HepG2 (cell line): ENCODE measurements around the gene TRPV5. TPM values are rescaled to one million over a fixed set of nuclear protein-coding genes. Genes with fewer than 3 reads are reported as not detected.

ENCODE experiments used
- ATAC-seq: fragments of 200-7000 bp; cut with Tn5 transposase; 3 replicates; pipeline ENCODE4 v1.9.1; 2020; ENCODE audit warnings: mild to moderate bottlenecking, moderate library complexity
- BruUV-seq: library from RNA; stranded (reverse); fragments of 400-500 nt; replicated peaks from 2 replicates; lab custom pipeline; 2021; lab: Mats Ljungman, UMichigan
- CTCF ChIA-PET: fragments of 300-600 bp; formaldehyde crosslinking; extraction: SDS; loops from one replicate; lab custom pipeline; 2021; ENCODE audit warnings: low total read pairs, inconsistent platforms, low intra/inter-chr PET ratio; lab: Yijun Ruan, JAX
- POLR2A ChIA-PET: fragments of 350-600 bp; sonication (Branson Sonifier 250); formaldehyde crosslinking; loops from one replicate; lab custom pipeline; 2020; ENCODE audit warnings: antibody characterized with exemption, inconsistent platforms; lab: Yijun Ruan, JAX
- DNase-seq: peaks from one replicate; pipeline ENCODE4 v3.0.0-alpha.2; 2015; ENCODE audit warnings: low spot score
- FAIRE-seq: peaks from 3 replicates; lab custom pipeline; 2011; peaks lifted over from hg19 to GRCh38; lab: Jason Lieb, UNC
- H2AFZ ChIP-seq: one replicate; pipeline ENCODE4 v1.6.1; 2011; ENCODE audit warnings: low read length, inconsistent platforms
- H3K27ac ChIP-seq: fragments of 300-600 bp; 3 replicates; pipeline ENCODE4 v1.8.0; 2011; ENCODE audit warnings: mixed run types, mild to moderate bottlenecking, mixed read lengths, low read length, inconsistent platforms; ENCODE audit not compliant: insufficient read depth; ENCODE audit errors: extremely low read length
- H3K27me3 ChIP-seq, 2 experiments: fragments of 200-600 bp in 1 of 2; 2 replicates in 1 of 2; 3 replicates in 1 of 2; pipeline versions ENCODE4 v1.6.0 to v1.8.0; 2011; ENCODE audit warnings: low read length in 2 of 2, mild to moderate bottlenecking in 2 of 2, moderate library complexity in 2 of 2, inconsistent platforms in 1 of 2; ENCODE audit not compliant: insufficient read depth in 2 of 2, control insufficient read depth in 1 of 2
- H3K36me3 ChIP-seq, 2 experiments: fragments of 200-600 bp in 1 of 2; replicated peaks in 1 of 2; 2 replicates in 1 of 2; 3 replicates in 1 of 2; pipeline versions ENCODE4 v1.5.1 to v1.8.0; 2011; ENCODE audit warnings: low read length in 2 of 2, inconsistent platforms in 1 of 2; ENCODE audit not compliant: insufficient read depth in 2 of 2, control insufficient read depth in 1 of 2
- H3K4me1 ChIP-seq: 2 replicates; pipeline ENCODE4 v1.5.1; 2012; ENCODE audit warnings: low read length, inconsistent platforms; ENCODE audit not compliant: insufficient read depth
- H3K4me2 ChIP-seq: 2 replicates; pipeline ENCODE4 v1.6.0; 2011; ENCODE audit warnings: low read depth, low read length, inconsistent platforms
- H3K4me3 ChIP-seq, 3 experiments: fragments of 200-600 bp in 1 of 3; sonication (generic), shearing (Covaris generic) in 1 of 3; replicated peaks in 1 of 3; 2 replicates each; pipeline ENCODE4 v1.5.1; 2011 to 2016; ENCODE audit warnings: low read length in 3 of 3, inconsistent platforms in 2 of 3, low read depth in 2 of 3, mild to moderate bottlenecking in 2 of 3, control low read depth in 1 of 3, mixed read lengths in 1 of 3; ENCODE audit not compliant: insufficient read depth in 1 of 3
- H3K79me2 ChIP-seq: one replicate; pipeline ENCODE4 v1.6.1; 2011; ENCODE audit warnings: low read length, inconsistent platforms; ENCODE audit not compliant: insufficient read depth
- H3K9ac ChIP-seq: 2 replicates; pipeline ENCODE4 v1.6.0; 2011; ENCODE audit warnings: mild to moderate bottlenecking, low read depth, low read length, inconsistent platforms; ENCODE audit not compliant: insufficient read depth
- H3K9me3 ChIP-seq: 2 replicates; pipeline ENCODE4 v1.5.1; 2012; ENCODE audit warnings: mild to moderate bottlenecking, low read length
- H4K20me1 ChIP-seq: 2 replicates; pipeline ENCODE4 v1.6.0; 2011; ENCODE audit warnings: inconsistent platforms, mild to moderate bottlenecking, low read length, moderate library complexity; ENCODE audit not compliant: insufficient read depth
- AGO2 ChIP-seq: fragments of 200-400 bp; formaldehyde crosslinking; optimal IDR thresholded peaks from 2 replicates; pipeline ENCODE3; 2017; ENCODE audit warnings: mild to moderate bottlenecking, low read depth, low read length, moderate library complexity
- AHDC1 ChIP-seq: sonication (generic); formaldehyde crosslinking; IDR thresholded peaks from 2 replicates; pipeline ENCODE4 v1.5.1; 2020; ENCODE audit warnings: mild to moderate bottlenecking, missing genetic modification reagents, borderline replicate concordance
- ATF5 ChIP-seq: sonication (generic); formaldehyde crosslinking; IDR thresholded peaks from 2 replicates; pipeline ENCODE4 v1.4.0; 2020; ENCODE audit warnings: mild to moderate bottlenecking, low read depth, missing genetic modification reagents
- ATRX ChIP-seq: sonication (generic); formaldehyde crosslinking; IDR thresholded peaks from 2 replicates; pipeline ENCODE4 v1.4.0; 2020; ENCODE audit warnings: missing genetic modification reagents, borderline replicate concordance
- CBFB ChIP-seq: sonication (generic); formaldehyde crosslinking; IDR thresholded peaks from 2 replicates; pipeline ENCODE4 v1.4.0; 2020; ENCODE audit warnings: missing genetic modification reagents
- FOXA3 ChIP-seq: IDR thresholded peaks from 2 replicates; pipeline ENCODE4 v1.6.1; 2016; ENCODE audit warnings: missing genetic modification reagents, missing compliant biosample characterization
- GLI4 ChIP-seq: sonication (generic); formaldehyde crosslinking; IDR thresholded peaks from 2 replicates; pipeline ENCODE4 v1.5.1; 2020; ENCODE audit warnings: missing genetic modification reagents, mild to moderate bottlenecking, moderate library complexity, borderline replicate concordance
- HOXD1 ChIP-seq: sonication (generic); formaldehyde crosslinking; IDR thresholded peaks from 2 replicates; pipeline ENCODE4 v1.5.0; 2020; ENCODE audit warnings: missing genetic modification reagents
- PAX8 ChIP-seq: sonication (generic); formaldehyde crosslinking; IDR thresholded peaks from 2 replicates; pipeline ENCODE4 v1.8.0; 2022; ENCODE audit warnings: mild to moderate bottlenecking, missing genetic modification reagents, borderline replicate concordance
- TOPORS ChIP-seq: sonication (generic); formaldehyde crosslinking; IDR thresholded peaks from 2 replicates; pipeline ENCODE4 v1.8.0; 2023; ENCODE audit warnings: mild to moderate bottlenecking, missing genetic modification reagents
- WGBS: methylation state at CpG from one replicate; pipeline ENCODE4 v1.1.6; 2017; ENCODE audit warnings: low lambda C conversion rate; 5-methylcytosine and 5-hydroxymethylcytosine counted together
- in situ Hi-C: cut with HindIII; loops from 2 replicates; pipeline ENCODE4 v1.10.0; 2017; ENCODE audit warnings: low pct_unique_long_range_greater_than_20kb; ENCODE audit not compliant: extremely low pct_ligation_motif_present
- intact Hi-C: fragments of 100-400 bp; cut with micrococcal nuclease; formaldehyde crosslinking; loops from one replicate; pipeline ENCODE4 v1.10.0; 2022; ENCODE audit not compliant: unreplicated experiment
- polyA plus RNA-seq, 8 experiments: library from polyadenylated mRNA; depleted of rRNA in 3 of 8; stranded (reverse) in 7 of 8; unstranded in 1 of 8; fragments of >200 nt; fragmentation: Illumina TruSeq in 4 of 8; extraction: Trizol in 4 of 8; gene quantifications; 2 replicates each; pipeline versions ENCODE4 v1.2.1 to v1.2.3, GENCODE V29; 2011 to 2016; ENCODE audit warnings: low read depth in 4 of 8, missing spikeins in 1 of 8, mixed read lengths in 1 of 8; ENCODE audit not compliant: insufficient read depth in 1 of 8
- total RNA-seq, 5 experiments: library from RNA; depleted of rRNA; stranded (reverse); fragments of >200 nt; fragmentation: Illumina TruSeq; extraction: Trizol; gene quantifications; 2 replicates each; pipeline ENCODE4 v1.2.3, GENCODE V29; 2016; ENCODE audit warnings: low read depth in 1 of 5

The TRPV5 gene
- total and polyA plus RNA-seq, 2 of the 13 experiments (the other 11 are each of a cell fraction or from before 2014, with no cell fraction given) = not detected

GRCh38 chr7:142901426-142902259 is 31.9 kb downstream of the TRPV5 start:
- Histone ChIP-seq H3K4me3 (no peak overlapping the region), H2AFZ (no peak overlapping the region), H3K79me2 (no peaks in the 10 kb centered on the region), H3K9me3 (peaks cover 7% of the 10 kb centered on the region), H3K27ac (no peak overlapping the region), H3K9ac (no peak overlapping the region), H3K36me3 (no peaks in the 10 kb centered on the region), H3K4me2 (no peak overlapping the region), H4K20me1 (no peaks in the 10 kb centered on the region), H3K27me3 (no peaks in the 10 kb centered on the region), H3K4me1 (no peaks in the 10 kb centered on the region)
- WGBS = 37% methylated on average over 15 of the region's 15 CpGs
- intact Hi-C loops (no loop called here), in situ Hi-C loops (no loop called here)
- BruUV-seq = no TSS peak
- CTCF ChIA-PET = no interaction called here
- POLR2A ChIA-PET = no interaction called here
- no peak for DNase-seq
- no peak for FAIRE-seq
- no peak for TF ChIP-seq CBFB
- no peak for TF ChIP-seq PAX8 (CRISPR knock-in tag)
- TF ChIP-seq ATF5 (CRISPR knock-in tag) = no peak
- no peak for TF ChIP-seq HOXD1 (CRISPR knock-in tag)
- TF ChIP-seq ATRX = no peak
- TF ChIP-seq FOXA3 (CRISPR knock-in tag) = no peak
- no peak for TF ChIP-seq GLI4
- TF ChIP-seq AHDC1 = no peak
- no peak for TF ChIP-seq TOPORS (CRISPR knock-in tag)
- no peak for TF ChIP-seq AGO2
- ATAC-seq = no peak
